NCI-H526 treated with DMSO at 0.1 percent for 48 hours (cell line): ENCODE measurements around the gene NCKAP1.
A peak's percentile ranks its signal among the peaks of the same experiment; 100 is the strongest.
"Not testable (repeated sequence)": the region's sequence is repeated elsewhere in the genome, so short reads cannot be mapped to it uniquely, and the experiment has no call there.

Source experiments
- DNase-seq: peaks from one replicate; lab custom pipeline; 2025; lab: John Stamatoyannopoulos, UW

NCKAP1 gene

GRCh38 chr2:182912518-182912915 lies 125.7 kb downstream of the NCKAP1 start:
- DNase-seq: peak; percentile 41

- no peak for DNase-seq
These were observed 126.3 kb downstream of the NCKAP1 start for GRCh38 chr2:182911813-182912517.

- no peak for DNase-seq
These were observed 127.3 kb downstream of the NCKAP1 start for GRCh38 chr2:182910965-182911364.

- no peak for DNase-seq
These were observed 131.0 kb downstream of the NCKAP1 start for GRCh38 chr2:182907081-182907830.

GRCh38 chr2:182906454-182906853 lies 131.8 kb downstream of the NCKAP1 start:
- no peak for DNase-seq

- DNase-seq: no peak
These were observed 133.4 kb downstream of the NCKAP1 start for GRCh38 chr2:182904844-182905243.

- DNase-seq: no peak
These were observed 134.7 kb downstream of the NCKAP1 start for GRCh38 chr2:182903566-182903965.

GRCh38 chr2:182901748-182902147 lies 136.5 kb downstream of the NCKAP1 start:
- DNase-seq: no peak

GRCh38 chr2:182898718-182899117 lies 139.5 kb downstream of the NCKAP1 start:
- DNase-seq: no peak

- no peak for DNase-seq
These were observed 141.1 kb downstream of the NCKAP1 start for GRCh38 chr2:182897137-182897536.

- DNase-seq: no peak
These were observed 142.5 kb downstream of the NCKAP1 start for GRCh38 chr2:182895798-182896197.

GRCh38 chr2:182895169-182895568 lies 143.1 kb downstream of the NCKAP1 start:
- DNase-seq: no peak

GRCh38 chr2:182894174-182894573 lies 144.1 kb downstream of the NCKAP1 start:
- DNase-seq: no peak

- DNase-seq: no peak
These were observed 144.6 kb downstream of the NCKAP1 start for GRCh38 chr2:182893666-182894065.

GRCh38 chr2:182893035-182893434 lies 145.2 kb downstream of the NCKAP1 start:
- not testable (repeated sequence) for DNase-seq

GRCh38 chr2:182891611-182892010 lies 146.6 kb downstream of the NCKAP1 start:
- no peak for DNase-seq

GRCh38 chr2:182890773-182891378 lies 147.4 kb downstream of the NCKAP1 start:
- no peak for DNase-seq

- no peak for DNase-seq
These were observed 148.0 kb downstream of the NCKAP1 start for GRCh38 chr2:182890305-182890704.

- no peak for DNase-seq
These were observed 150.4 kb downstream of the NCKAP1 start for GRCh38 chr2:182887753-182888415.

- DNase-seq: no peak
These were observed 151.2 kb downstream of the NCKAP1 start for GRCh38 chr2:182887093-182887492.

- DNase-seq: no peak
These were observed 152.5 kb downstream of the NCKAP1 start for GRCh38 chr2:182885771-182886170.

- DNase-seq: no peak
These were observed 154.8 kb downstream of the NCKAP1 start for GRCh38 chr2:182883451-182883850.

- not testable (repeated sequence) for DNase-seq
These were observed 158.2 kb downstream of the NCKAP1 start for GRCh38 chr2:182880100-182880499.
